Inflammatory macrophage treated with lipopolysaccharide for 1 hour (primary cell): ENCODE results near the gene GFPT1.
"Not testable (repeated sequence)": the region's sequence is repeated elsewhere in the genome, so short reads cannot be mapped to it uniquely, and the experiment has no call there.

Experiments
- DNase-seq, 2 donors: peaks; one replicate each; pipeline ENCODE4 v3.0.0-alpha.2; 2020 to 2022

GFPT1 gene

DNA sequence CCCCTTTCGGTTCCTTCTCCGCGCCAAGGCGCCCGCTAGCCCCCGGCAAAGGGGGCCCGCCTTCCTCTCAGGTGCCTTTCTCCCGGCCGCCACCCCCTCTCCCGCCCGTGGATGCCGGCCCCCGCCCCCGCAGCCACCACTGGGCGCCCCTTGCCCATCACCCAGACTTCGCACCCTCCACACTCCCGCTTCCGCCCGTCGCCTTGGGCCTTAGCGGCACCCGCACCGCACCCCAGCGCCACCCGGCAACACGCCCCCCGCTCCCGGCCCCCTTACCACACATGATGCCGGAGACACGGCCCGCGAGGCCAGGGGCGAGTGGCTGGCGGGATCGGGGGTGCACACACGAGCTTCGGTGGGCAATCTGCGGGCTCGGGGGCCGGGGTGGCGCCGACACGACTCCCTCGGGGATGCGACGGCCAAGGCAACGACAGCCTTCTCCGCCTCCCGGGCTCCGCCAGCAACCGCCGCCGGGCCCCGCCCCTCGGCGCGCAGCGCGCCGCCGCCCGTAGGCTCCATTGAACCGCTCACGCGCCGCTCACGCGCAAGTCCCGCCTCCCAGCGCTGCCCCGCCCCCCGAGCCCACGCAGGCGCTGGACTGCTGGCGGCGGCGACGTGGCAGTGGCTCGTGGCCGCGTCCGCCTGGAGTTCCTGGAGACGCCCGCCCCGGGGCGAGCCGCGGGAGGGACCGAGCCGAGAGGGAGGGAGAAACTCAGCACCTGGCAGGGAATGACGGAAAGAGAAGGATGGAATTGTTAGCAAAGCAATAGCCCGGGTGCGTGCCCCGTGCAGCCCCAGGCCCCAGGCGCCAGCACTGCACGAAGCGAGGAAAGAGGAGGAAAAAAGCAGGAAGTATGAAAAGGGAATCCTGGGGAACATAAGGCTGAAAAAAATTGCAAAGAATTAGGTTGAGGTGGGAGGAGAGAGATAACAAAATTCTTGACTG is at the start of gene GFPT1:
Gene GFPT1, minus strand, starts transcription at position 439 of the 946 bp plus-strand sequence. Its CDS starts 156 bp downstream, at position 283.
- DNase-seq: peak; percentile 90 to 96

DNA sequence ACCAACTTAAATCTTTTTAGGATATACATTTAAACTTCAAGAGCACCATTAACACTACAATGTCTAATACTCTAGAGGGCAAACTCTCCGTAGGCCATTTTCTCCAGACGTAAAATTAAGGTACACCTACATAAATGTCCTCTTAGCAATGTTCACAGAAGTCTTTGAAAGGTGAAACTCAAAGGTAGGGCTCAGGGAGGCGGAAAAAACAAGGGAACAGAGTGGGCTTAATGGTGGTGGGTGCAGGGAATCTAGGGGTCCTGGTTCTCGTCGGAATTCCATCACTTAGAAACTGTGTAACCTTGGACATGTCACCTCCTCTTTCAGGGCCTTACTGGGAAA is 49.5 kb upstream of the GFPT1 start:
- no peak for DNase-seq

DNA sequence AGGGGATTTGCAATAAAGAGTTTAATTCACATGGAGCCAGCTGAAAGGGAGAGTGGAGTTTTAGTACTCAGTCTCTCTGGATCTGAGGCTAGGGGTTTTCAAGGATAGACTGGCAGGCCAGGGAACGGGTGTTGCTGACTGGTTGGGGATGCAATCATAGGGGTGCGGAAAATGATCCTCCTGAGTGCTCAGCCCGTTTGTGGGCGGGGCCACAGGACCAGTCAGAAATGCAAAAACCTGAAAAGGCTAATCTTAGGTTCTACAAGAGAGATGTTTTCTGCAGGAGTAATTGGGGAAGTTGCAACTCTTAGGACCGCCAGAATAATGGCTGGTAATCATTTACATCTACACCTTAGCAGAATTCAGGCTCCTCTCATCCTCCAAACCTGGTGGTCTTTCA is 47.7 kb upstream of the GFPT1 start:
- DNase-seq: no peak

DNA sequence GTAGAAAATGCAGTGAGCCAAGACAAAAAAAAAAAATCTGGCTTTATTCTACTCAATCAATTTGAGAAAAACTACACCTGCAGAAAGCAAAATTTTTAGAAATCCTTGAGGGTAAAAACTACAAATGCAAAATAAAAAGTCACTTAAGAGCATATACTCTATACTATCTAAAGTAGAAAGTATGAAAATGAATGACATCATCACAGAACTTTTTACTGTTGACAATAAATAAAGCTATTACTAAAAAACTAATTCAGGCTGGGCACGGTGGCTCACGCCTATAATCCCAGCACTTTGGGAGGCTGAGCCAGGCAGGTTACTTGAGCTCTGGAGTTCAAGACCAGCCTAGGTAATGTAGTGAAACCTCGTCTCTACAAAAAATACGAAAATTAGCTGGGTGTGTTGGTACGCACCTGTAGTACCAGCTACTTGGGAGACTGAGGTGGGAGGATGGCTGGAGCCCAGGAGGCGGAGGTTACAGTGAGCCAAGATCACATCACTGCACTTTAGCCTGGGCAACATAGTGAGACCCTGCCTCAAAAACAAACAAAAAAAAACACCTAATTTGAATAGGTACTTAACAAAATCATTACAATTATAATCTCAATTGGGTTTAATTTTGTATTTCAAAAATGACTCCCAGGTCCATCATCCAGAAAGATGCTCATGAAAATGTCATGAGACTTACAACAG is 42.6 kb upstream of the GFPT1 start:
- no peak for DNase-seq

DNA sequence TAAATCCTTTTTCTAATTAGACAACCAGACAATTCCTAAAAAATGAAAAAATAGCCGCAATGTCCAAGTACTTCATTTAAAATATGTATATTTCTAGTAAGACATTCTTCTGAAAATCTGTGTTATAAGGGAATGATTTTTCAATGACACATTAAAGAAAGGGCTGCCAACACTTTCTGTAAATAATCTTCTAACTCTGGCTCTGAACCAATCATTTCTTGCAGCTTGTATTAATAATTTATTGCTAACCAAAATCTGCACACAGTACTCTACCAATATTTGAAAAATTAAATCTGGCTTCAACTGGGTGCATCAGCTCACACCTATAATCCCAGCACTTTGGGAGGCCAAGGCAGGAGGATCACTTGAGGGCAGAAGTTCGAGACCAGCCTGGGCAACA is 42.0 kb upstream of the GFPT1 start:
- no peak for DNase-seq

- no peak for DNase-seq
Observed at GRCh38 chr2:69424419-69424818, 37.4 kb upstream of the GFPT1 start.

GRCh38 chr2:69422198-69422597 is 35.2 kb upstream of the GFPT1 start:
- no peak for DNase-seq

- DNase-seq: not testable (repeated sequence)
Observed at GRCh38 chr2:69419111-69419510, 32.1 kb upstream of the GFPT1 start.

DNA sequence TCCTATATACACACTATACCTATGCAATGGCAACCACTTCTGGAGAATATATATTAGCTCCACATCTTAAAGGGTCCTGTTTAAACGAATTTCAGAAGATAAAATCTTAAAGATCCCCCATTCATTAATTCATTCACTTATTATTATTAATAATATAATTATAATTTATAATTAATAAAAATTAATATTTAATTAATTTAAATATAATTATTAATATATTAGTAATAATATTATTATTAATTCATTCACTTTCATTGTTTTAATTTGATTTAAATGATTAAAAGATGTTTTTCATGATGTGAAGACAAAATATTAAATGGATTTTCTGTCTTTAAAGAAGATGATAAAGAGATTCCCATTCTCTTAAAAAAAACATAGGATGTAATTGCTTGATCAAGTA is 29.1 kb upstream of the GFPT1 start:
- no peak for DNase-seq

DNA sequence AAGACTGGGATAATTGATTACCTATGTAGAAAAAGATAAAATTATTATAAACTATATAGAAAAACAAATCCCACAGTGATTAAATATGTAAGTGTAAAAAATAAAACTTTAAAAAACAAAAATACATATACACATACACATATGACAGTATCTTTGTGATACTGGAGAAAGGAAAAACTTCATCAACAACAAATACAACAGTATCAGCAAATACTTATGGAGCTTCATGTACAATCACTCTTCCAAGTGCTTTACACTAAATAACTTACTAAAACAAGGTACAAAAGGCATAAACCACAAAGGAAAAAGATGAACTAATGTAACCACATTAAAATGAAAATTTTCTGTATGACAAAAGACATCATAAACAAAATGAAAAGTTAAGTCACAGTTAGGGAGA is 24.1 kb upstream of the GFPT1 start:
- DNase-seq: no peak

GRCh38 chr2:69405306-69405705 is 18.3 kb upstream of the GFPT1 start:
- DNase-seq: no peak

- DNase-seq: no peak
Observed at GRCh38 chr2:69400121-69400520, 13.1 kb upstream of the GFPT1 start.

DNA sequence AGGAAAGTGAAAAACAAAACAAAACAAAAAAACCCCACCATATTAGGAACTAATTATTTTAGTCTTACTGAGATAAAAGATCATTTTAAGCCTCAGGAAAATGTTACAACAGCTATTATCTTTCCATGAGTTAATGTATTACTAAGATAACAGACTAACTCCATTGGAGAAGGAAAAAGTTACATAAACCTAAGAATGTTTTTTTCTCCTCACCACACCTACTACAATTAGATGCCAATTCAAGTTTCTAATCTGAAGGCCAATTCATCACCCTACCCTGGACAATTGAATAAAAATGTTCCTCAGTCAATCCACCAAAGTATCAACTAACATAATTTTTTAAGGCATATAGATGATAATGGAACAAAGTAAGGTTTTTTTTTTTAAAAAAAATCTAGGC is 10.2 kb upstream of the GFPT1 start:
- DNase-seq: no peak

GRCh38 chr2:69395866-69396265 is 8.8 kb upstream of the GFPT1 start:
- no peak for DNase-seq

- no peak for DNase-seq
Observed at GRCh38 chr2:69393963-69394362, 6.9 kb upstream of the GFPT1 start.

DNA sequence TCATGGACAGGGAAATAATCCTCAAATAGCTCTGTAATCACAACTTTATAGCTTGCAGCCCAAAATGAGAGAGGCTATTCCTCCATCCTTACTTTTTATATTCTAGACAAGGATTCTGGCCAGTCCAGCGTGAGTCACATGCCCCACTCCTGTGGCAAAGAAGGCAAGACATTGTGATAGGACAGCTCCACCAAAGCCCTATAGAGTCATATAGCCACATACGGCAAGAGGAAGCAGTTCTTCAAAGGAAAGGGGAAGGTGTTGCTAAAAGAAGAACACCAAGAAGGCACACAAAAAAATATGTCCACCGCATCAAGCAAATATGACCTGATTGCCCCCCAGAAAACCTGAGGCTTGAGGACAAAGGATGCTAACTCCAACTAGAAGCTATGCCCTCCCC is 3.4 kb upstream of the GFPT1 start:
- DNase-seq: peak; percentile 43 to 59

DNA sequence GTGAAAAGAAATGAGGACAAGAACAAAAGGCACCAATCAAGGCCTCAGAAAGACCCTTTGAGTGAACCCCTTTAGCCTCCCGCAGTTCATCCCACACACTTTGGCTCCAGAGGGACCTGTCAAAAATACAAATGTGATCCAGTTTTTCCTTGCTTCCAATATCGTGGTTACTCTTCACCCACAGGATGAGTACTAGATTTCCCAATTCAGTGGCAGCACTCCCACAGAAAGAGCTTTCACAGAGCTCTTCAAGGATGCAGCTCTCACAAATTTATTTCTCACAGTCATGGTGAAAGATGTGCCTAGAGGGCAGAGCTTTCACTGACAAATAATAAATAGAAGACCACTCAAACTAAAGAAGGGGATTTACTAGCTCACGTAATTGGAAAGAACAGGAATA is 3.0 kb upstream of the GFPT1 start:
- peak in 1 of 2 donors; percentile 17 for DNase-seq

DNA sequence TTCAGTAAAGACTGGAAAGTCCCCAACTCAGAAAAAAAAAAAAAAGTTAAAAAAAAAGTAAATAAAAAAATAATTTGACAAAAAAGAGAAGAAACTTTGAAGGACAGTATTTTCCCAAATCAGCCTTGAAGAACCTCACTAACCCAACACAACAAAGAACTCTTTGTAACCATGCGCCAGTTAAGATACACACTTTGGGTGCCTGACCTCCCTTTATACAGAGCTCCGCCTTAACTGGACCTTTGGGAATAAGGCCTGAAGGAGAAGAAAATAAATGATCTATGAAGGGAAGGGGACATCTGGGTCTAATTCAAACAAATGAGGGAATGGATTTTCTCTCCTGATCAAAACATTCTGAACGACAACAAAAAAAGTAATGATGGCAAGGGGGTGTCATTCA is 2.2 kb upstream of the GFPT1 start:
- DNase-seq: no peak

- DNase-seq: no peak
Observed at GRCh38 chr2:69387770-69388481, 899 bp upstream of the GFPT1 start.

DNA sequence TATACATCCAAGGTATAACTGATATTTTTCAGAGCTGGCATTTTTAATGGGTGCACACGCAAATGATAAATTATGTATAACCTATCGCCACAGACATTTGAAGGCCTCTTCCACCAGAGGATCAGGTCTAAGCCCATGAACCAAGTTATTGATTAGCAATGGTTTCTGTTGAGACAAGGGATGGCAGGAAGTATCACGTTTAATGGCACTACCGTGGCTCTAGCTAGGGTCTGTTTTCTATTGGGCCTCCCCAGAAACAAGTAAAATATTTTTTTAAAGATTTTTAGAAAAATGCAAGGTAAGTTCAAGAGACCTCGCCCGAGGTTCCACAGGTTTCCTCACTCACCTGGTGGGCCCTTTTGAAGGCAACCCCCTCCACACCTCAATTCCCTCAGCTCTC is 667 bp downstream of the GFPT1 start:
- no peak for DNase-seq

GRCh38 chr2:69385443-69386151 is 1.4 kb downstream of the GFPT1 start:
- DNase-seq: no peak

GRCh38 chr2:69384618-69385081 is 2.4 kb downstream of the GFPT1 start:
- DNase-seq: no peak
